ENCODE measurements around the gene LRRC4C. TPM values are rescaled to one million over a fixed set of nuclear protein-coding genes. Genes with fewer than 3 reads are reported as not detected.

LRRC4C gene
- total RNA-seq, 1 donor, result 0.27 TPM

GRCh38 chr11:40269865-40270264, 1189.6 kb downstream of the LRRC4C start:
- TF ChIP-seq, protein P1, sequence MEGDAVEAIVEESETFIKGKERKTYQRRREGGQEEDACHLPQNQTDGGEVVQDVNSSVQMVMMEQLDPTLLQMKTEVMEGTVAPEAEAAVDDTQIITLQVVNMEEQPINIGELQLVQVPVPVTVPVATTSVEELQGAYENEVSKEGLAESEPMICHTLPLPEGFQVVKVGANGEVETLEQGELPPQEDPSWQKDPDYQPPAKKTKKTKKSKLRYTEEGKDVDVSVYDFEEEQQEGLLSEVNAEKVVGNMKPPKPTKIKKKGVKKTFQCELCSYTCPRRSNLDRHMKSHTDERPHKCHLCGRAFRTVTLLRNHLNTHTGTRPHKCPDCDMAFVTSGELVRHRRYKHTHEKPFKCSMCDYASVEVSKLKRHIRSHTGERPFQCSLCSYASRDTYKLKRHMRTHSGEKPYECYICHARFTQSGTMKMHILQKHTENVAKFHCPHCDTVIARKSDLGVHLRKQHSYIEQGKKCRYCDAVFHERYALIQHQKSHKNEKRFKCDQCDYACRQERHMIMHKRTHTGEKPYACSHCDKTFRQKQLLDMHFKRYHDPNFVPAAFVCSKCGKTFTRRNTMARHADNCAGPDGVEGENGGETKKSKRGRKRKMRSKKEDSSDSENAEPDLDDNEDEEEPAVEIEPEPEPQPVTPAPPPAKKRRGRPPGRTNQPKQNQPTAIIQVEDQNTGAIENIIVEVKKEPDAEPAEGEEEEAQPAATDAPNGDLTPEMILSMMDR (IDR thresholded peaks at IDR 0.05; ENCODE audit: insufficient read depth, low read length), result no peak
- no peak overlapping the region for H3K4me3 ChIP-seq (ENCODE audit: low read depth, low read length)
- no peak for DNase-seq (ENCODE audit: low read depth)

DNA sequence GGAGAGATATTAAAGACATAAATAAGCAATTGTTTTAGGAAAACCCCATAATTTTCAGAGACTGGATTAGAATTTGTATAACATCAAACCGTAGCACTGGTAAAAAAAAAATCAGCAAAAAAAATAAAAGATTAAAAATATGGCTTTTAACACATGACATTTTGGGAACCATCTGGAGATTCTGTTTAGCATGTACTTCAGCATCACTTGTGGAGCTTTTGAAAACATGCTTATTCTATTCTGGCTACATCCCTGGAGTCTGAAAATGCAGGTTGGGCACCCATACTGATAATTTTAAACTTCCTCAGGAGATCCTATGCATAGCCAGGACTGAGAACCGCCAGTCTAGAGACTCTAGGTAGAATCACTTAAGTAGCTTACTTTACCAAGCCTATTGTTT, 1190.9 kb downstream of the LRRC4C start:
- H3K4me3 ChIP-seq (ENCODE audit: low read depth, low read length), result no peak overlapping the region
- TF ChIP-seq, protein P1 (IDR thresholded peaks at IDR 0.05; ENCODE audit: insufficient read depth, low read length), result no peak
- no peak for DNase-seq (ENCODE audit: low read depth)

DNA sequence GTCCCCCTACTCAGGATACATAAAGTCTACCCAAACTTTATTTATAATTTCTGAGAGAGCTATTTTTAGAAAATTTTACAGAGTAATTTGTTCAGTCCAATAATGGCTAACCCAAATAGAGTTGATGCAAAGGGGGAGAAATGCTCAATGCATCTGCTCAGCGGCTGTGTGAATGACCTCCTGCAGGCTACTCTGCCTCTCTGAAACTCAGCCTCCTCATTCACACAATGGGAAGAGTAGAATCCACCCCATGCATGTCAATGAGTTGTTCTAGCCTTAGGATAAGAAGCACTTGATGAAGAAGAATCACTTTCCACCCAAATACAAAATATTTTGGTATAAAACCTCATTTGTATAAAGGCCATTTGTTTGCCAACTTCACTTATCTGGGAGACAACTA, 1204.0 kb downstream of the LRRC4C start:
- no peak overlapping the region for H3K4me3 ChIP-seq (ENCODE audit: low read depth, low read length)
- no peak for DNase-seq (ENCODE audit: low read depth)
- TF ChIP-seq, protein P1 (IDR thresholded peaks at IDR 0.05; ENCODE audit: insufficient read depth, low read length), result no peak

DNA sequence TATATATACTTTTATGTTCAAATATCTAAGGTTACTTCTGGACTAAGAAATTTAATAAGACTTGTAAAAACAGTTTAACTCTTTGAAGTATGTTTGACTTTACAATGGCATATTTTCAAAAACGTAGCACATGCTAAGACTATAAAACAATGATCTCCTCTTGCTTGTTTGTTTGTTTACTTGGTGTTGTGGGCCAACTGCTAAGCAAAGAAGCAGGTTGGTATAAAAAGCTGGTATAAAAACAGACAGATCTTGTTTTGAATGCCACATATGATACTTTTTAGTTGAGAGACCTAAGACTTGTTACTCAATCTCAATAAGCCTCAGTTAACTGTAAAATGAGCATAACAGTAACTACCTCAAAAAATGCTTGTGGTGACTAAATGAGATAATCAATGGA, 1206.3 kb downstream of the LRRC4C start:
- no peak for DNase-seq (ENCODE audit: low read depth)
- H3K4me3 ChIP-seq (ENCODE audit: low read depth, low read length), result no peak overlapping the region
- TF ChIP-seq, protein P1 (IDR thresholded peaks at IDR 0.05; ENCODE audit: insufficient read depth, low read length), result no peak

GRCh38 chr11:40252236-40252635, 1207.2 kb downstream of the LRRC4C start:
- TF ChIP-seq, protein P1 (IDR thresholded peaks at IDR 0.05; ENCODE audit: insufficient read depth, low read length), result no peak
- H3K4me3 ChIP-seq (ENCODE audit: low read depth, low read length), result no peak overlapping the region
- no peak for DNase-seq (ENCODE audit: low read depth)

DNA sequence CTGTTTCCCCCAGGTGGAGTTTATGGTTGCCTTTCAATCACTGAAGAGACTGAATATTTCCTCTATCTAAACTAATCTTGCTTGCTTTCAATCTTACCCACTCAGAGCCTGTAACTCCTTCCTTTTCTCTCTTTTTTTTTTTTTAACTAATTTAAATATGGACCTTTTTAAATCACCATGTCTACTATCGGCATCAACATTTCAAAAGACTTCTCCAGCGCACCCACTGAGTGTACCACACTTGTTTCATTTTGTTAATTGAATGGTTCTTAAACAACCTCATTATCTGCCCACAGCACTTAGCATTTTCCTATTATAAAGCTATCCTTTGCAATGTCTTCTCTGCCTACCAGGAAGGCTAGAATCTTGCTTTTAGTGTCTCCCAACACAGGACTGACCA, 1212.5 kb downstream of the LRRC4C start:
- TF ChIP-seq, protein P1 (IDR thresholded peaks at IDR 0.05; ENCODE audit: insufficient read depth, low read length), result no peak
- DNase-seq (ENCODE audit: low read depth), result no peak
- H3K4me3 ChIP-seq (ENCODE audit: low read depth, low read length), result no peak overlapping the region

- H3K4me3 ChIP-seq (ENCODE audit: low read depth, low read length), result no peak overlapping the region
- no peak for DNase-seq (ENCODE audit: low read depth)
- TF ChIP-seq, protein P1 (IDR thresholded peaks at IDR 0.05; ENCODE audit: insufficient read depth, low read length), result no peak
Observed at GRCh38 chr11:40241524-40242051, 1217.9 kb downstream of the LRRC4C start.
